ENCODE results near the gene NUDT14. TPM values are rescaled to one million over a fixed set of nuclear protein-coding genes. Genes with fewer than 3 reads are reported as not detected.

NUDT14 gene
- total RNA-seq, 1 experiment from 2014 or later: 74.9 TPM

- no peak for DNase-seq (ENCODE audit: low spot score)
Measured at GRCh38 chr14:105199093-105199492, 18.0 kb upstream of the NUDT14 start.

- no peak for DNase-seq (ENCODE audit: low spot score)
Measured at GRCh38 chr14:105198588-105198987, 17.5 kb upstream of the NUDT14 start.

GRCh38 chr14:105197211-105197641, 16.1 kb upstream of the NUDT14 start:
- no peak for DNase-seq (ENCODE audit: low spot score)

GRCh38 chr14:105196265-105196960, 15.3 kb upstream of the NUDT14 start:
- no peak for DNase-seq (ENCODE audit: low spot score)

DNA sequence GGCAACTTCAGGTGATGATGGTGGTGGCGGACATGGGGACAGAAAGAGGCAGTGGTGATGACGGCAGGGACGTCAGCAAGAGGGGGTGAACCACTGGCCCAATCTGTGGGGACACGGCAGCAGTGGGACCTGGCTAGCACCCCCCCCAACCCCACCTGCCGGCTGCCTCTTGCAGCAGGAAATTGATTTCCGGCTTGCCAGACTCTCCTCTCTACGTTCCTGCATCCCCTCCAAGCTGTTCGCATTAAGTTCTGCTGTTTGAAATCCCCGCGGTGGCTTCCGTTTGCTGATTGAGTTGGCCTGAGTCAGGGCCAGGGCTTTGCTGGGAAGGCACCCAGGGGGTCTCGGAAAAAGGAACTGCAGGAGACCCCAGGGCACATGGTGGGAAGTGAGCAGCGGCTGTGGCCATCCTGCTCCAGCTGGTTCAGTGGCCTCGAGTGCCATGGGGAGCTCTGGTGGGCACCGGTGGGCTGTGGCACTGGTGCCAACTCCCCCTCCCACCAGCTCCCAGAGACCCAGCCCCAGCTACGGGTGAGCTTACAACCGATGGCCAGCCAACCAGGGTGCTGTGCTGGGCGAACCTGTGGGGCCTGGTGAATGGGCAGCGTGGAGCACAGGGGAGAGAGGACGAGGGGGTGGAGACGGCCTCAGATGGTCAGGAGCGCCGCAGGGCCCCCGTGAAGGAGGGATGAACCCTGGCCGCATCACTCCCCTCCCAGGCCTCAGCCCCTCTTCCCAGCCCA, 14.6 kb upstream of the NUDT14 start:
- no peak for DNase-seq (ENCODE audit: low spot score)

GRCh38 chr14:105195051-105195450, 13.9 kb upstream of the NUDT14 start:
- DNase-seq (ENCODE audit: low spot score): no peak

DNA sequence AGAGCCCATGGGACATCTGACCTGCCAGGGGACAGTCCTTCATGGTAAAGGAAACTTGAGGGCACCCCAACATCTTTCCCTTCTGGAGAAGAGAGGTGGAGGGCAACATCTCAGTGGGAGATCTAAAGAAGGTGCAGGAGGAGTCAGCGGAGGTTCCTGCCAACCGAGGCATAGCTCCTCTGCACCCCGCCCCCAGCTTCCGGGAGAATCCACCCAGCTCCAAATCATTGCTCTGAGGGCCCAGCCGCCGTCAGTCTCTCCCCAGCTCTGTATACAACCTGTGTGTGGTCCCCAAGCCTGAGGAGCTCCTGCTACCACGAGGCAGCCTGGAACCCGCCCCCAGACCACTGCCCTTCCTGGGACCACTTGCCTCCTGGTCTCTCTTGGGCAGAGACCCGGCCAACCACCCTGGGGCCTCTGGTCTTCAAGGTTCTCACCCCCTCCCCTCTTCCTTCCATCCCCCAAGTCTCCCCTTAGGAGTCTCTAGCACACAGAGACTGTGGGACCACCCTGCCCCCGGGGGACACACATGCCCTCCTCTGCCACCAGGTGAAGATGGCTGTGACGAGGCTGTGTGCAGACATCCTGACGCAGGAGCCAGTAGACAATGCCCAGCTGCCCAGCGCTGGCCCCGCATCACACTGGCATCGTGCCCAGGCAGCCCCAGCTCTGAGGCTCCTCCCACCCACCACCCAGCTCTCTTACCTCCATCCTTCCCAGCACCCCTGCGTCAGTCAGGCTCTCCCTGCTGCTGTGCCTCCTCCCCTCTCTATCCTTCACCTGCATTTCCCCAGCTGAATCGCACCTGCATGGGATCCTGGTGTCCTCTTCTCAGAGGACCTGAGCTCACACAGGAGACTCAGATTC, 13.0 kb upstream of the NUDT14 start:
- DNase-seq (ENCODE audit: low spot score): peak; percentile 54

GRCh38 chr14:105192866-105193731, 12.0 kb upstream of the NUDT14 start:
- no peak for DNase-seq (ENCODE audit: low spot score)

DNA sequence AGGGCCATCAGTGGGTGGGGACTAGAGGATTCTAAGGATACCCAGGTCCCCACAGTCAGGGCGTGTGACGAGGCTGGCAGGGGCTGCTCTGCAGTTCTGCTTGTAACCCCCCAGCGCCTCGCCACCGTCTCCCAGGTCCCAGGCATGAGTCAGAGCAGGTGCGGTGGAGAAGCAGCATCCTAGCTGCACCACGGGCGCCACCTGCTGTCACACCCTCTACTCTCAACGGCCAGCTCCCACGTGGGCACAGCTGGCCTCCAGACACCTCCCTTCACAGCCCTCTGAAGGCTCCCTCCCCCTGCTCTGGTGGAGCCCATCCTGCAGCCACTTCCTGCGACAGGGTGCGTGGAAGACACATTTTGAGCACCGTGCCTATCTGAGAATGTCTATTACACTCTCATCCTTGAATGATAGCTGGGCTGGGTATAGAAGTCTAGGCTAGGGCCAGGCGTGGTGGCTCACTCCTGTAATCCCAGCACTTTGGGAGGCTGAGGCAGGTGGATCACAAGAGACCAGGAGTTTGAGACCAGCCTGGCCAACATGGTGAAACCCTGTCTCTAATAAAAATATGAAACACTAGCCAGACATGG, 6.9 kb upstream of the NUDT14 start:
- DNase-seq (ENCODE audit: low spot score): no peak

DNA sequence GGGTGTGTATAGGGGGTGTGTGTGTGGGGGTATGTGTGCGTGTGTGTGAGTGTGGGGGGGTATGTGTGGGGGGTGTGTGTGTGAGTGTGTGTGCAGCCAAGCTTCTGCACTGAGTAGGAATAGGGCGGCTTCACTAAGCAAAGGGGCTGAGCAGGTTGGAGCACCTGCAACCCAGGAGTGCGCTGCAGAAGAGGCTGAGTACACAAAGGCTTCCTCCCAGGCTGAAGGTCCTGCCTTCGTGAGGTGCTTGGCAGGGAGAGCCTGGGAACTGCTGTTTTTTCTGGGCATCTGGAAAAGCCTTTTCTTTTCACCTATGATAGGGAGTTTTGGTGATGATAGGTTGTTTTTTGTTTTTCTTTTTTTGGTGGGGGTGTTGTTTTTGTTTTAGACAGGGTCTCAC, 6.0 kb upstream of the NUDT14 start:
- DNase-seq (ENCODE audit: low spot score): no peak

GRCh38 chr14:105185973-105186372, 4.9 kb upstream of the NUDT14 start:
- no peak for DNase-seq (ENCODE audit: low spot score)

DNA sequence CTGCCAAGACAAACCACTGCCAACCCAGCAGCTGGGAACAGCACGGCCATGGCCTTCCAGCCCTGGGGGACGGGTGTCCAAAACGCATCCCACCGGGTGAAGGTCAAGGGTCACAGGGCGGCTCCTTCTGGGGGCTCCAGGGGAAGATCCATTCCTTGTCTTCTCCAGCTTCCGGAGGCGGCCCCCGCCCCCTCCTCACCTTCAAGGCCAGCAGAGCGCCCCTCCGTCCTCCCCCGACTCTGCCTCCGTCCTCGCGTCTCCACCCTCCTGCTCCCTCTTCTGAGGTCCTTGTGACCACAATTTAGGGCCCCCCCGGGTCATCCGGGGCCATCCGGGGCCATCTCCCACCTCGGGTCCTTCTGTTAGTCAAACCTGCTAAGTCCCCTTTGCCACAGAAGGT, 3.9 kb upstream of the NUDT14 start:
- DNase-seq (ENCODE audit: low spot score): no peak

DNA sequence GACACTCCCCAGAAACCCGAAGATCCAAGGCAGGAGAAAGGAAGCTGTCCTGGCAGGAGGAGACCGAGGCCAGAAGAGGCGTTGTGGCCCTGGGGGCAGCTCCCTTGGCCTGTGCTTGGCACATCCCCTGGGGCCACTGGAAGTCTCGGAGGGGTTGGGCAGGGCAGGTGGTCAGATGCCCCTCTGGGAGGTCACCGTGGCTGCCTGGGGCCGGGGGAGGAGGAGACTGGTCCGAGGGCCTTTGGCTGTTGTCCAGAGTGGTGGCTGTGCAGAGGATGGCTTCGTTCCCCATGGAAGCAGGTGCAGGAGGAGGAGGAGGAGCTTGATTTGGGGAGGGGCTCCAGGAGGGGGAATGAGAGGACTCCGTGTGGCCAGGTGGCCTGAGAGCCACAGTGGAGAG, 3.3 kb upstream of the NUDT14 start:
- no peak for DNase-seq (ENCODE audit: low spot score)

- no peak for DNase-seq (ENCODE audit: low spot score)
Measured at GRCh38 chr14:105182296-105183020, 1.3 kb upstream of the NUDT14 start.

GRCh38 chr14:105181549-105182295, 610 bp upstream of the NUDT14 start:
- no peak for DNase-seq (ENCODE audit: low spot score)

- no peak for DNase-seq (ENCODE audit: low spot score)
Measured at GRCh38 chr14:105179191-105179590, 1.9 kb downstream of the NUDT14 start.

DNA sequence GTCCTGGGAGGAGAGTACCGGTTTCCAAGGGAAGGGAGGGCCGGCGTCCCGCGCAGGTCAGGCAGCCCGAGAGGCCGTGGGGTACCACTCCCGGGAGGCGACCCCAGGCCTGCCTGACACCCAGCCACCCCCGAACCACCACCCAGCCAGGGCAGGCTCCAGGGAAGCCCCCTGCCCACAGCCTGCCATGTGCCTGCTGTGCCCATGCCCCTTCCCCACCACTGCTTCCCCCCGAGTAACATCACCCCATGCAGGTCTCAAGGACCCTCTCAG, 2.3 kb downstream of the NUDT14 start:
- no peak for DNase-seq (ENCODE audit: low spot score)

DNA sequence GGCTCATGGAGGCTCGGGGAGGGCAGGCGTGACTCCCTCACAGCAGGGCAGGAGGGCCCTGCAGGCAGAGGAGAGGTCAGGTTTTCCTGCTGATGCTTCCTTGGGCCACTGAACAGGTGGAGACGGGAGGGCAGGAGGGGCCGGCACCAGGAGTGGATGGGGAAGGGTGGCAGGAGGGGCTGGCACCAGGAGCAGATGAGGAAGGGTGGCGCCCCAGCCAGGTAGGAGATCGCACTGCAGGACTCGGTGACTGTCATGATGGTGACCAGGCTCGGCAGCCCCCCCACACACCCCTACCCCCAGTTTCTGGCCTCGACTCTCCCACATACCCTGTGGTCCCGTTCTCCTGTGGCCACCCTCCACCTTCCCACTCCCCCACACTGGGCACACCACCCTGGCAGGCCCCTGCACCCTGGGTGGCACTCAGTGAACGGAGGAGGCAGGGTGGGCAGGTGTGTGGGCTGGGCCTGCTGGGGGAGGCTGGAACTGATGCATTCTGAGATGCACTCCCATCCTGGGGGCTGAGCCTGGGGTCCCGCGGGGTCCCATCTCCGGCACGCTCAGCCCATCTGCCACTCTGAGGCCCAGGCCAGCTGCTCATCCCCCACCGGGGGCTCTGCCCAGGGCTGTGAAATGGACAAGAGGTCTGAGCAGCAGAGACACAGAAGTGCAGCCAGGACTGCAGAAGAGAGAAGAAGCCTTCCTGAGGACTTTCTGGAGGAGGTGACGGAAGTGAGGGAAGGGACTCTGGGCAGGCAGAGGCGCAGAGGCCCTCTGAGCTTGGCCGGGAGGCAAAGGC, 2.8 kb downstream of the NUDT14 start:
- DNase-seq (ENCODE audit: low spot score): no peak

DNA sequence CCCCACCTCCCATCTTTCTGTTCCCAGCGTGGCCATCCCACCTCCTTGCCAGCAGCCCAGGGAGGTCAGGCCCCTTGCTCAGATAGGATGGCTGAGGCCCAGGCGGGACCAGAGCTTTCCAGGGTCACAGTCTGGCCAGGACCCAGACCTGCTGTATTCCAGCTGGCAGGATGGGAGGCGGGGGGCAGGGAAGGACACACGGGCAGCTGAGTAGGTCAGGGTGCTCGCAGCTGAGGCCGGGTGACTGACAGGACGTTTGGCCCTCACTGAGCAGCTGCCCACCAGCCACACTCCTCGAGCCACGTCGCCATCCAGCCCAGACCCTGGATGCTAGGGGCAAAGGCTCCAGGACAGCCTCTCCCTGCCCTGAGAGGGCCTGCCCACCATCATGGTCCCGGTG, 4.0 kb downstream of the NUDT14 start:
- DNase-seq (ENCODE audit: low spot score): no peak

Data from HT-29 (cell line).